Keratinocyte (primary cell): ENCODE data around the gene PDCD1LG2. TPM values are rescaled to one million over a fixed set of nuclear protein-coding genes. Genes with fewer than 3 reads are reported as not detected.

ENCODE experiments used
- DNase-seq: peaks from one replicate; pipeline ENCODE4 v3.0.0-alpha.2; 2011; ENCODE audit warnings: low read depth, missing footprints, low spot score
- FAIRE-seq: peaks from 2 replicates; lab custom pipeline; 2011; peaks lifted over from hg19 to GRCh38; lab: Jason Lieb, UNC
- H2AFZ ChIP-seq: 2 replicates; pipeline ENCODE4 v1.6.0; 2012; ENCODE audit warnings: low read length, control low read depth, inconsistent platforms; ENCODE audit not compliant: control insufficient read depth
- H3K27ac ChIP-seq: 2 replicates; pipeline ENCODE4 v1.5.1; 2011; ENCODE audit warnings: low read length; ENCODE audit not compliant: control insufficient read depth, insufficient read depth
- H3K27me3 ChIP-seq: 3 replicates; pipeline ENCODE4 v1.6.0; 2011; ENCODE audit warnings: low read length; ENCODE audit not compliant: control insufficient read depth, insufficient read depth; ENCODE audit errors: extremely low read depth
- H3K36me3 ChIP-seq, 2 experiments: 2 replicates in 1 of 2; 3 replicates in 1 of 2; pipeline ENCODE4 v1.5.1; 2011; ENCODE audit warnings: low read length in 2 of 2, mild to moderate bottlenecking in 1 of 2; ENCODE audit not compliant: control insufficient read depth in 2 of 2, insufficient read depth in 2 of 2; ENCODE audit errors: extremely low read depth in 1 of 2
- H3K4me1 ChIP-seq: 3 replicates; pipeline ENCODE4 v1.5.1; 2011; ENCODE audit warnings: low read length; ENCODE audit not compliant: control insufficient read depth, insufficient read depth; ENCODE audit errors: extremely low read depth
- H3K4me2 ChIP-seq: 3 replicates; pipeline ENCODE4 v1.6.0; 2011; ENCODE audit warnings: low read depth, low read length; ENCODE audit not compliant: control insufficient read depth, insufficient read depth; ENCODE audit errors: extremely low read depth
- H3K4me3 ChIP-seq, 3 experiments: fragments of 200-600 bp in 1 of 3; sonication (generic) in 1 of 3; 2 replicates in 2 of 3; 3 replicates in 1 of 3; pipeline ENCODE4 v1.5.1; 2011 to 2016; ENCODE audit warnings: low read length in 3 of 3, mild to moderate bottlenecking in 3 of 3, control low read depth in 2 of 3, inconsistent platforms in 1 of 3, low read depth in 1 of 3, mixed read lengths in 1 of 3, mixed run types in 1 of 3, moderate library complexity in 1 of 3; ENCODE audit not compliant: control insufficient read depth in 2 of 3, insufficient read depth in 2 of 3; ENCODE audit errors: extremely low read depth in 1 of 3
- H3K79me2 ChIP-seq: 2 replicates; pipeline ENCODE4 v1.6.0; 2012; ENCODE audit warnings: low read length; ENCODE audit not compliant: control insufficient read depth, insufficient read depth
- H3K9ac ChIP-seq: 3 replicates; pipeline ENCODE4 v1.6.0; 2011; ENCODE audit warnings: low read length; ENCODE audit not compliant: control insufficient read depth, insufficient read depth; ENCODE audit errors: extremely low read depth
- H3K9me1 ChIP-seq: 3 replicates; pipeline ENCODE4 v1.6.0; 2011; ENCODE audit warnings: low read length; ENCODE audit not compliant: control insufficient read depth, insufficient read depth; ENCODE audit errors: extremely low read depth
- H3K9me3 ChIP-seq: 2 replicates; pipeline ENCODE4 v1.5.1; 2012; ENCODE audit warnings: low read depth, low read length; ENCODE audit not compliant: control insufficient read depth
- H4K20me1 ChIP-seq: 3 replicates; pipeline ENCODE4 v1.6.0; 2011; ENCODE audit warnings: low read length; ENCODE audit not compliant: control insufficient read depth, insufficient read depth; ENCODE audit errors: extremely low read depth
- EZH2 ChIP-seq: IDR thresholded peaks from one replicate; pipeline ENCODE4 v1.6.1; 2012; ENCODE audit warnings: inconsistent platforms, mild to moderate bottlenecking, low read length, moderate library complexity
- dilution Hi-C: fragments of 300-500 bp; cut with MboI; formaldehyde crosslinking; loops from one replicate; pipeline ENCODE4 v1.7.0; 2020; ENCODE audit warnings: low sequenced_read_pairs; ENCODE audit not compliant: extremely low pct_ligation_motif_present
- polyA plus RNA-seq, 5 experiments: library from polyadenylated mRNA; depleted of rRNA in 3 of 5; stranded (reverse) in 3 of 5; stranded (forward) in 1 of 5; unstranded in 1 of 5; fragments of >200 nt; gene quantifications; 1 replicate in 1 of 5; 2 replicates in 3 of 5; 3 replicates in 1 of 5; pipeline versions ENCODE4 v1.2.1 to v1.2.3, GENCODE V29; 2011 to 2012; ENCODE audit warnings: missing spikeins in 2 of 5, low read depth in 1 of 5, low replicate concordance in 1 of 5
- TF ChIP-seq, protein P1 (sequence below), 3 experiments: IDR thresholded peaks in 1 of 3; conservative IDR thresholded peaks in 1 of 3; optimal IDR thresholded peaks in 1 of 3; 2 replicates in 2 of 3; 3 replicates in 1 of 3; pipeline versions ENCODE3 to v1.5.1; 2011; ENCODE audit warnings: low read length in 3 of 3, mild to moderate bottlenecking in 3 of 3, moderate library complexity in 2 of 3, control low read depth in 1 of 3, inconsistent platforms in 1 of 3; ENCODE audit not compliant: insufficient read depth in 2 of 3; ENCODE audit errors: extremely low read depth in 1 of 3

PDCD1LG2 gene
- polyA plus RNA-seq, 1 donor (not counting 4 experiments of a cell fraction or from before 2014, with no cell fraction given), result 20.2 TPM

DNA sequence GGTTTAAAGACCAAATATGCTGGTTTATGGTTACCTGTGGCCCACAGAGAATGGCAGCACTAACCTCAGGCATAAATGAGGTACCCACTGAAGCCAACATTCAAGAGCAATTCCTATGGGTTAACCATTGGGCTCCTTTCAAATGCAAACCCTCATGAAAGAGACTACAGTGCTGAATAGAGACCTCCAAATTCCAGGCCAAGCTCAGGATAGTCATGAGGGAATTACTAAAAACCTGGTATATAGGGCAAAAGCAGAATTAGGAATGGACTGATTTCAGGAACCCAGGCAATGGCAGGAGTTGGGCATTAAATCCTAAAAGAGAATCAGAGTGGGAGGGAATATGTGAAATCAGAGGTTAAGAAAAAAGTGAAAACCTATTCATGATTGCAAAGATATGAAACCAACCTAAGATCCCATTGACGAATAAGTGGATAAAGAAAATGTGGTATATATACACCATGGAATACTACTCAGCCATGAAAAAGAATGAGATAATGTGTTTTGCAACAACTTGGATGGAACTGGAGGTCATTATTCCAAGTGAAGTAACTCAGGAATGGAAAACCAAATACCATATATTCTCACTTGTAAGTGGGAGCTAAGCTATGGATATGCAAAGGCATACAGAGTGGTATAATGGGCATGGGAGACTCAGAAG lies 51.6 kb downstream of the PDCD1LG2 start:
- H3K79me2 ChIP-seq, result no peaks in the 10 kb centered on the region
- TF ChIP-seq, protein P1, sequence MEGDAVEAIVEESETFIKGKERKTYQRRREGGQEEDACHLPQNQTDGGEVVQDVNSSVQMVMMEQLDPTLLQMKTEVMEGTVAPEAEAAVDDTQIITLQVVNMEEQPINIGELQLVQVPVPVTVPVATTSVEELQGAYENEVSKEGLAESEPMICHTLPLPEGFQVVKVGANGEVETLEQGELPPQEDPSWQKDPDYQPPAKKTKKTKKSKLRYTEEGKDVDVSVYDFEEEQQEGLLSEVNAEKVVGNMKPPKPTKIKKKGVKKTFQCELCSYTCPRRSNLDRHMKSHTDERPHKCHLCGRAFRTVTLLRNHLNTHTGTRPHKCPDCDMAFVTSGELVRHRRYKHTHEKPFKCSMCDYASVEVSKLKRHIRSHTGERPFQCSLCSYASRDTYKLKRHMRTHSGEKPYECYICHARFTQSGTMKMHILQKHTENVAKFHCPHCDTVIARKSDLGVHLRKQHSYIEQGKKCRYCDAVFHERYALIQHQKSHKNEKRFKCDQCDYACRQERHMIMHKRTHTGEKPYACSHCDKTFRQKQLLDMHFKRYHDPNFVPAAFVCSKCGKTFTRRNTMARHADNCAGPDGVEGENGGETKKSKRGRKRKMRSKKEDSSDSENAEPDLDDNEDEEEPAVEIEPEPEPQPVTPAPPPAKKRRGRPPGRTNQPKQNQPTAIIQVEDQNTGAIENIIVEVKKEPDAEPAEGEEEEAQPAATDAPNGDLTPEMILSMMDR (optimal IDR thresholded peaks at IDR 0.05 in 1 of 3, IDR thresholded peaks at IDR 0.05 in 1 of 3, conservative IDR thresholded peaks at IDR 0.05 in 1 of 3; ENCODE audit: extremely low read depth in 1 of 3, insufficient read depth in 2 of 3, low read length in 3 of 3), result no peak
- TF ChIP-seq EZH2, result no peak
- FAIRE-seq (no peak), DNase-seq (no peak)
- H3K9me1 ChIP-seq, result no peaks in the 10 kb centered on the region
- H3K4me3 ChIP-seq, result no peak overlapping the region
- H4K20me1 ChIP-seq, result no peaks in the 10 kb centered on the region
- H3K4me2 ChIP-seq, result no peak overlapping the region
- dilution Hi-C loops, result no loop called here
- H3K9ac ChIP-seq, result no peak overlapping the region
- H3K27ac ChIP-seq, result no peak overlapping the region
- H3K27me3 ChIP-seq, result no peaks in the 10 kb centered on the region
- H3K4me1 ChIP-seq, result peaks cover 46% of the 10 kb centered on the region
- H2AFZ ChIP-seq, result no peak overlapping the region
- no peaks in the 10 kb centered on the region for H3K9me3 ChIP-seq
- H3K36me3 ChIP-seq, result peaks cover 7 to 17% of the 10 kb centered on the region in 2 experiments

DNA sequence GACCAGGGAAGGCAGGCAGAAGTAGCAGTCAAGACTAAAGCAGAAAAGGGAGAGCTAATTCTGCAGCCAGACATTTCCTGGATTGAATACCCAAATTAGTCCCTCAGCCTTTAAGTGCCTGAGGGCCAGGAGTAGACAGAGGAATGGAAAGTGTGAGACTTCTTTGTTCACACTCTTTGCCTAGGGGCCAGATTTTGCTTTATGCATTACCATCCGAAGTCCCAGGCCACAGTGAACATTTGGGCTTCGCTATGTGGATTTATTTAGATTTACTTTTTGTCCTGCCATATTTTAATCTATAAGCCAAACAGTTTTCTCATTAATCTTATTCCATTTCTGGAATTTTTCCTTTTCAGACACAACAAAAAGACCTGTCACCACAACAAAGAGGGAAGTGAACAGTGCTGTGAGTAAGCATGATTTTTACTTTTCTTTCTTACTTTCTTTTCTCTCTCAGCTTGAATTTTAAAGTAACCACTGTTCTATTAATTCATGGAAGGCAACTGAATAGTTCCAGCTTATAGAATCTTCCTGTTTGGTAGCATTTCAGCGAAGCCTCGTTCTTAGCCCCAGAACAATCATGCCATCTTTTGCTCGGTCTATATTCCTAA lies 52.6 kb downstream of the PDCD1LG2 start:
- no peak overlapping the region for H3K9ac ChIP-seq
- no peaks in the 10 kb centered on the region for H3K27me3 ChIP-seq
- no peak overlapping the region for H2AFZ ChIP-seq
- FAIRE-seq (no peak), DNase-seq (no peak)
- H3K36me3 ChIP-seq, result peaks cover 2 to 13% of the 10 kb centered on the region in 2 experiments
- no peak overlapping the region for H3K4me3 ChIP-seq
- peak overlapping the region; percentile 61 for H3K4me2 ChIP-seq
- no peak for TF ChIP-seq EZH2
- TF ChIP-seq, protein P1 (optimal IDR thresholded peaks at IDR 0.05 in 1 of 3, IDR thresholded peaks at IDR 0.05 in 1 of 3, conservative IDR thresholded peaks at IDR 0.05 in 1 of 3; ENCODE audit: extremely low read depth in 1 of 3, insufficient read depth in 2 of 3, low read length in 3 of 3), result no peak
- H3K79me2 ChIP-seq, result no peaks in the 10 kb centered on the region
- dilution Hi-C loops, result no loop called here
- peak overlapping the region; percentile 77 for H3K27ac ChIP-seq
- H3K9me3 ChIP-seq, result no peaks in the 10 kb centered on the region
- H4K20me1 ChIP-seq, result no peaks in the 10 kb centered on the region
- peaks cover 50% of the 10 kb centered on the region for H3K4me1 ChIP-seq
- no peaks in the 10 kb centered on the region for H3K9me1 ChIP-seq
